22Rv1 (cell line): Measurements from ENCODE around the gene MFAP2.

Experiments used
- H3K27ac ChIP-seq: fragments of 450-650 bp; 2 replicates; pipeline ENCODE4 v1.5.1; 2017
- ZFX ChIP-seq: fragments of 450-650 bp; IDR thresholded peaks from 2 replicates; pipeline ENCODE4 v1.6.1; 2017; ENCODE audit warnings: antibody characterized with exemption, borderline replicate concordance
- TF ChIP-seq, protein P1 (sequence below): fragments of 450-650 bp; IDR thresholded peaks from 2 replicates; pipeline ENCODE4 v1.5.1; 2017; ENCODE audit warnings: mild to moderate bottlenecking

Gene MFAP2

GRCh38 chr1:16973215-16973614, 7.2 kb downstream of the MFAP2 start:
- TF ChIP-seq, protein P1, sequence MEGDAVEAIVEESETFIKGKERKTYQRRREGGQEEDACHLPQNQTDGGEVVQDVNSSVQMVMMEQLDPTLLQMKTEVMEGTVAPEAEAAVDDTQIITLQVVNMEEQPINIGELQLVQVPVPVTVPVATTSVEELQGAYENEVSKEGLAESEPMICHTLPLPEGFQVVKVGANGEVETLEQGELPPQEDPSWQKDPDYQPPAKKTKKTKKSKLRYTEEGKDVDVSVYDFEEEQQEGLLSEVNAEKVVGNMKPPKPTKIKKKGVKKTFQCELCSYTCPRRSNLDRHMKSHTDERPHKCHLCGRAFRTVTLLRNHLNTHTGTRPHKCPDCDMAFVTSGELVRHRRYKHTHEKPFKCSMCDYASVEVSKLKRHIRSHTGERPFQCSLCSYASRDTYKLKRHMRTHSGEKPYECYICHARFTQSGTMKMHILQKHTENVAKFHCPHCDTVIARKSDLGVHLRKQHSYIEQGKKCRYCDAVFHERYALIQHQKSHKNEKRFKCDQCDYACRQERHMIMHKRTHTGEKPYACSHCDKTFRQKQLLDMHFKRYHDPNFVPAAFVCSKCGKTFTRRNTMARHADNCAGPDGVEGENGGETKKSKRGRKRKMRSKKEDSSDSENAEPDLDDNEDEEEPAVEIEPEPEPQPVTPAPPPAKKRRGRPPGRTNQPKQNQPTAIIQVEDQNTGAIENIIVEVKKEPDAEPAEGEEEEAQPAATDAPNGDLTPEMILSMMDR: no peak
- TF ChIP-seq ZFX: no peak
- no peak overlapping the region for H3K27ac ChIP-seq

- TF ChIP-seq, protein P1: no peak
- no peak for TF ChIP-seq ZFX
- no peak overlapping the region for H3K27ac ChIP-seq
Measured at GRCh38 chr1:16972189-16972895, 8.1 kb downstream of the MFAP2 start.

DNA sequence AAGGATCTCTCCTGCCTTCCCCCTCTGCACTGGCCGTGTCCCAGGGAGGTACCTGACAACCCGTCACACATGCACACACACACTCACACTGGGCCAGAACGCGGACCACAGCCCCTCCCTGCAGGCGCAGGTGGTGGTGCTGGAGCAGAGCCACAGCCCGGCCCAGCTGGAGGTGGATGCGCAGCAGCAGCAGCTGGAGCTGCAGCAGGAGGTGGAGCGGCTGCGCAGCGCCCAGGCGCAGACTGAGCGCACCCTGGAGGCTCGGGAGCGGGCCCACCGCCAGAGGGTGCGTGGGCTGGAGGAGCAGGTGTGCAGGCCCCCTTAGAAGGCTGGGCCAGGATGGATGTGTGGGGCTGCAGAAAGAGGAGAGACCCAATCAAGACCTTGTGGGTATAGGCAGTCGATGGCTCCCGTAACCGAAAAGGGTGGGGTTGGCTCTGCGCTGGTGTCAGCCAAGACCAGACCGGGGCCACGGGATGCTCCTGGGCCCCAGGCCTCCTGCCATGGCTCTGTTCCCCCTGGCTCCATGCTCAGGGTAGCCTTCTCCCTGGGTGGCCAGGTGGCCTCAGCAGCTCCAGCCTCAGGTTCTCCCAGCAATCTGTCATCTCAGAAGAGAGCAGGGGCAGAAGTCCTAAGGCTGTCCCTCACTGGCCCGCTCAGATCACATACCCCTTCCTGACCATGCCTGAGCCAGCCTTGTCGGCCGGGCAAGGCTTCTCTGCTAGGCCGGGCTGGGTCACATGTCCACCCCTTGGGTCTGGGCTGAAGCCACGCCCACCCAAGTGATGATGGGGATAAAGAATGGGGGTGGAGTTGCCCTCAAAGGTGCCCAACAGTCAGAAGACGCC, 8.9 kb downstream of the MFAP2 start:
- H3K27ac ChIP-seq: no peak overlapping the region
- no peak for TF ChIP-seq ZFX
- TF ChIP-seq, protein P1: no peak

- no peak overlapping the region for H3K27ac ChIP-seq
- TF ChIP-seq, protein P1: no peak
- no peak for TF ChIP-seq ZFX
Measured at GRCh38 chr1:16970132-16970910, 10.1 kb downstream of the MFAP2 start.

DNA sequence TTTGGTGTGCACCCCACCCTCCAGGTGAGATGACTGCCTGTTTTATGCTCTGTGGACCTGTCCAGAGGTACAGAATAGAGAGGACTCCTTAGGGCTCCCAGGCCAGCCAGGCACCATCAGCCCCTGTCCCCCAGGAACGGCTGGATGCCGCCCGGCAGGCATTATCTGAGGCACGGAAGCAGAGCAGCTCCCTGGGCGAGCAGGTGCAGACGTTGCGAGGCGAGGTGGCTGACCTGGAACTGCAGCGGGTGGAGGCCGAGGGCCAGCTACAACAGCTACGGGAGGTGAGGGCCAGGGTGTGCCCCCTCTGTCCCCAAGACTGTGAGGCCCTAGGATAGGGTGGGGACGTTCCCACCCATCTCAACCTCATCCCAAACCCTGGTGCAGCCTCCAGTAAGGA, 10.8 kb downstream of the MFAP2 start:
- H3K27ac ChIP-seq: no peak overlapping the region
- TF ChIP-seq ZFX: no peak
- TF ChIP-seq, protein P1: no peak

DNA sequence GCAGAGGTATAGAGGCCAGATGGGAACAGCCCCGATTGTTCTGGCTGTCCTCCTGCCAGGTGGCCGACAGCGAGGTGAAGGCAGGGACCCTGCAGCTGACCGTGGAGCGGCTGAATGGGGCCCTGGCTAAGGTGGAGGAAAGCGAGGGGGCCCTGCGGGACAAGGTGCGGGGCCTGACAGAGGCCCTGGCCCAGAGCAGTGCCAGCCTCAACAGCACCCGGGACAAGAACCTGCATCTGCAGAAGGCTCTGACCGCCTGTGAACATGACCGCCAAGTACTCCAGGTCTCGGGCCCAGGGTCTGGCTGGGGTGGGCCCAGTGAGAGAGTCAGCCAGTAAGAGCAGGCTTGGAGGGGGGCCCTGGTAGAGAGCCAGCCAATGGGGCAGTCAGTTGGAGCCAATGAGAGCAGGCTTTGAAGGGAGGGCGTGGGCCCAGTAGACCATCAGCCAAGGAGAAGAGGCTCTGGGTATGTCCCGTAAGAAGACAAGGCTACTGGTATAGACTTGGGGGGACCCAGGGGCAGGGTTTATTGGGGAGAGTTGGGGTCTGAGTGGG, 11.3 kb downstream of the MFAP2 start:
- TF ChIP-seq, protein P1: no peak
- TF ChIP-seq ZFX: no peak
- H3K27ac ChIP-seq: no peak overlapping the region
